ENCODE measurements around the gene ASTE1.

ASTE1 gene

GRCh38 chr3:131008326-131008725 is 18.3 kb downstream of the ASTE1 start:
- Histone ChIP-seq H3K9me3 (ENCODE audit: control extremely low read depth in 1 of 5, control insufficient read depth in 4 of 5, insufficient read depth in 2 of 5, low read depth in 1 of 5, low read length in 4 of 5) (no peaks in the 10 kb centered on the region), H3K27ac (ENCODE audit: insufficient read depth in 1 of 2, low read depth in 1 of 2, low read length in 2 of 2, poor library complexity in 1 of 2, severe bottlenecking in 2 of 2) (no peak overlapping the region), H3K4me3 (ENCODE audit: control insufficient read depth in 1 of 7, extremely low read depth in 1 of 7, insufficient read depth in 4 of 7, low read depth in 2 of 7, low read length in 6 of 7) (no peak overlapping the region), H3K36me3 (ENCODE audit: control insufficient read depth in 4 of 4, insufficient read depth in 4 of 4, low read length in 3 of 4) (peaks cover 30 to 75% (median 48%) of the 10 kb centered on the region in 4 experiments), H3K27me3 (replicated peaks in 2 of 5; ENCODE audit: control insufficient read depth in 4 of 5, insufficient read depth in 5 of 5, low read length in 4 of 5) (no peaks in the 10 kb centered on the region), H3K4me1 (ENCODE audit: control extremely low read depth in 1 of 4, control insufficient read depth in 4 of 4, insufficient read depth in 4 of 4, low read length in 3 of 4) (no peaks in the 10 kb centered on the region)
- WGBS (ENCODE audit: insufficient coverage): no CpG with 5 or more reads among the region's 1 CpG
- ChIA-PET CTCF (interaction anchor here (1.8 kb wide), 1 partner anchor 11 kb away, joined by 9 read pairs; no protein-coding TSS in a partner anchor), POLR2A (no interaction called here)
- DNase-seq: no peak

- no CpG with 5 or more reads among the region's 2 CpGs for WGBS (ENCODE audit: insufficient coverage)
- POLR2A ChIA-PET: no interaction called here
- no peak overlapping the region for H3K27ac ChIP-seq (ENCODE audit: insufficient read depth in 1 of 2, low read depth in 1 of 2, low read length in 2 of 2, poor library complexity in 1 of 2, severe bottlenecking in 2 of 2)
Measured at GRCh38 chr3:131007782-131008181, 18.8 kb downstream of the ASTE1 start.

GRCh38 chr3:131007256-131007655 is 19.4 kb downstream of the ASTE1 start:
- 90% methylated on average over 2 of the region's 2 CpGs for WGBS (ENCODE audit: insufficient coverage)
- H3K27me3 ChIP-seq (replicated peaks in 2 of 5; ENCODE audit: control insufficient read depth in 4 of 5, insufficient read depth in 5 of 5, low read length in 4 of 5): no peaks in the 10 kb centered on the region
- H3K4me1 ChIP-seq (ENCODE audit: control extremely low read depth in 1 of 4, control insufficient read depth in 4 of 4, insufficient read depth in 4 of 4, low read length in 3 of 4): no peaks in the 10 kb centered on the region
- H3K4me3 ChIP-seq (ENCODE audit: control insufficient read depth in 1 of 7, extremely low read depth in 1 of 7, insufficient read depth in 4 of 7, low read depth in 2 of 7, low read length in 6 of 7): no peak overlapping the region
- no peak overlapping the region for H3K27ac ChIP-seq (ENCODE audit: insufficient read depth in 1 of 2, low read depth in 1 of 2, low read length in 2 of 2, poor library complexity in 1 of 2, severe bottlenecking in 2 of 2)
- no peaks in the 10 kb centered on the region for H3K9me3 ChIP-seq (ENCODE audit: control extremely low read depth in 1 of 5, control insufficient read depth in 4 of 5, insufficient read depth in 2 of 5, low read depth in 1 of 5, low read length in 4 of 5)
- H3K36me3 ChIP-seq (ENCODE audit: control insufficient read depth in 4 of 4, insufficient read depth in 4 of 4, low read length in 3 of 4): peaks cover 29 to 70% (median 52%) of the 10 kb centered on the region in 4 experiments
- ChIA-PET POLR2A (no interaction called here), CTCF (interaction anchor here (1.7 kb wide), 1 partner anchor 12 kb away, joined by 6 read pairs; no protein-coding TSS in a partner anchor)
- DNase-seq: no peak

More at GRCh38 chr3:131007782-131008181, 18.8 kb downstream of the ASTE1 start:
- CTCF ChIA-PET: no interaction called here
- H3K27me3 ChIP-seq (replicated peaks in 2 of 5; ENCODE audit: control insufficient read depth in 4 of 5, insufficient read depth in 5 of 5, low read length in 4 of 5): no peaks in the 10 kb centered on the region
- DNase-seq: no peak
- no peaks in the 10 kb centered on the region for H3K4me1 ChIP-seq (ENCODE audit: control extremely low read depth in 1 of 4, control insufficient read depth in 4 of 4, insufficient read depth in 4 of 4, low read length in 3 of 4)
- H3K4me3 ChIP-seq (ENCODE audit: control insufficient read depth in 1 of 7, extremely low read depth in 1 of 7, insufficient read depth in 4 of 7, low read depth in 2 of 7, low read length in 6 of 7): no peak overlapping the region
- peaks cover 27 to 73% (median 49%) of the 10 kb centered on the region in 4 experiments for H3K36me3 ChIP-seq (ENCODE audit: control insufficient read depth in 4 of 4, insufficient read depth in 4 of 4, low read length in 3 of 4)
- no peaks in the 10 kb centered on the region for H3K9me3 ChIP-seq (ENCODE audit: control extremely low read depth in 1 of 5, control insufficient read depth in 4 of 5, insufficient read depth in 2 of 5, low read depth in 1 of 5, low read length in 4 of 5)

- DNase-seq: no peak
- Histone ChIP-seq H3K4me1 (ENCODE audit: control extremely low read depth in 1 of 4, control insufficient read depth in 4 of 4, insufficient read depth in 4 of 4, low read length in 3 of 4) (no peaks in the 10 kb centered on the region), H3K27me3 (replicated peaks in 2 of 5; ENCODE audit: control insufficient read depth in 4 of 5, insufficient read depth in 5 of 5, low read length in 4 of 5) (no peaks in the 10 kb centered on the region), H3K36me3 (ENCODE audit: control insufficient read depth in 4 of 4, insufficient read depth in 4 of 4, low read length in 3 of 4) (peaks cover 35 to 69% (median 46%) of the 10 kb centered on the region in 4 experiments), H3K27ac (ENCODE audit: insufficient read depth in 1 of 2, low read depth in 1 of 2, low read length in 2 of 2, poor library complexity in 1 of 2, severe bottlenecking in 2 of 2) (no peak overlapping the region), H3K4me3 (ENCODE audit: control insufficient read depth in 1 of 7, extremely low read depth in 1 of 7, insufficient read depth in 4 of 7, low read depth in 2 of 7, low read length in 6 of 7) (no peak overlapping the region), H3K9me3 (ENCODE audit: control extremely low read depth in 1 of 5, control insufficient read depth in 4 of 5, insufficient read depth in 2 of 5, low read depth in 1 of 5, low read length in 4 of 5) (no peaks in the 10 kb centered on the region)
- ChIA-PET POLR2A (interaction anchor here (1.2 kb wide), 1 partner anchor 9 kb away, joined by 3 read pairs; no protein-coding TSS in a partner anchor), CTCF (interaction anchor here (0.9 to 1.3 kb wide), 2 partner anchors 15 to 30 kb away, joined by 3 to 6 read pairs; no protein-coding TSS in a partner anchor)
- WGBS (ENCODE audit: insufficient coverage): 100% methylated on average over 1 of the region's 1 CpG
Measured at GRCh38 chr3:131004603-131005002, 22.0 kb downstream of the ASTE1 start.

- no peaks in the 10 kb centered on the region for H3K4me1 ChIP-seq (ENCODE audit: control extremely low read depth in 1 of 4, control insufficient read depth in 4 of 4, insufficient read depth in 4 of 4, low read length in 3 of 4)
- no peak overlapping the region for H3K4me3 ChIP-seq (ENCODE audit: control insufficient read depth in 1 of 7, extremely low read depth in 1 of 7, insufficient read depth in 4 of 7, low read depth in 2 of 7, low read length in 6 of 7)
- ChIA-PET CTCF (no interaction called here), POLR2A (no interaction called here)
- no CpG with 5 or more reads among the region's 1 CpG for WGBS (ENCODE audit: insufficient coverage)
- no peak for DNase-seq
- H3K27ac ChIP-seq (ENCODE audit: insufficient read depth in 1 of 2, low read depth in 1 of 2, low read length in 2 of 2, poor library complexity in 1 of 2, severe bottlenecking in 2 of 2): no peak overlapping the region
- H3K36me3 ChIP-seq (ENCODE audit: control insufficient read depth in 4 of 4, insufficient read depth in 4 of 4, low read length in 3 of 4): peaks cover 24 to 70% (median 44%) of the 10 kb centered on the region in 4 experiments
- no peaks in the 10 kb centered on the region for H3K27me3 ChIP-seq (replicated peaks in 2 of 5; ENCODE audit: control insufficient read depth in 4 of 5, insufficient read depth in 5 of 5, low read length in 4 of 5)
- no peaks in the 10 kb centered on the region for H3K9me3 ChIP-seq (ENCODE audit: control extremely low read depth in 1 of 5, control insufficient read depth in 4 of 5, insufficient read depth in 2 of 5, low read depth in 1 of 5, low read length in 4 of 5)
Measured at GRCh38 chr3:131001071-131001470, 25.6 kb downstream of the ASTE1 start.

GRCh38 chr3:130997289-130997688 is 29.3 kb downstream of the ASTE1 start:
- Histone ChIP-seq H3K27ac (ENCODE audit: insufficient read depth in 1 of 2, low read depth in 1 of 2, low read length in 2 of 2, poor library complexity in 1 of 2, severe bottlenecking in 2 of 2) (no peak overlapping the region), H3K4me1 (ENCODE audit: control extremely low read depth in 1 of 4, control insufficient read depth in 4 of 4, insufficient read depth in 4 of 4, low read length in 3 of 4) (no peaks in the 10 kb centered on the region), H3K9me3 (ENCODE audit: control extremely low read depth in 1 of 5, control insufficient read depth in 4 of 5, insufficient read depth in 2 of 5, low read depth in 1 of 5, low read length in 4 of 5) (no peaks in the 10 kb centered on the region), H3K4me3 (ENCODE audit: control insufficient read depth in 1 of 7, extremely low read depth in 1 of 7, insufficient read depth in 4 of 7, low read depth in 2 of 7, low read length in 6 of 7) (no peak overlapping the region), H3K36me3 (ENCODE audit: control insufficient read depth in 4 of 4, insufficient read depth in 4 of 4, low read length in 3 of 4) (peaks cover 24 to 69% (median 39%) of the 10 kb centered on the region in 4 experiments), H3K27me3 (replicated peaks in 2 of 5; ENCODE audit: control insufficient read depth in 4 of 5, insufficient read depth in 5 of 5, low read length in 4 of 5) (no peaks in the 10 kb centered on the region)
- DNase-seq: peak in 1 of 3 donors; percentile 9
- POLR2A ChIA-PET: interaction anchor here (0.7 kb wide), 1 partner anchor 20 kb away, joined by 3 read pairs; no protein-coding TSS in a partner anchor
- WGBS (ENCODE audit: insufficient coverage): 96% methylated on average over 4 of the region's 7 CpGs
- CTCF ChIA-PET: no interaction called here

- 83% methylated on average over 1 of the region's 3 CpGs for WGBS (ENCODE audit: insufficient coverage)
- POLR2A ChIA-PET: no interaction called here
- Histone ChIP-seq H3K4me3 (ENCODE audit: control insufficient read depth in 1 of 7, extremely low read depth in 1 of 7, insufficient read depth in 4 of 7, low read depth in 2 of 7, low read length in 6 of 7) (no peak overlapping the region), H3K9me3 (ENCODE audit: control extremely low read depth in 1 of 5, control insufficient read depth in 4 of 5, insufficient read depth in 2 of 5, low read depth in 1 of 5, low read length in 4 of 5) (no peaks in the 10 kb centered on the region), H3K4me1 (ENCODE audit: control extremely low read depth in 1 of 4, control insufficient read depth in 4 of 4, insufficient read depth in 4 of 4, low read length in 3 of 4) (no peaks in the 10 kb centered on the region), H3K27ac (ENCODE audit: insufficient read depth in 1 of 2, low read depth in 1 of 2, low read length in 2 of 2, poor library complexity in 1 of 2, severe bottlenecking in 2 of 2) (no peak overlapping the region), H3K36me3 (ENCODE audit: control insufficient read depth in 4 of 4, insufficient read depth in 4 of 4, low read length in 3 of 4) (peaks cover 12 to 54% (median 35%) of the 10 kb centered on the region in 4 experiments), H3K27me3 (replicated peaks in 2 of 5; ENCODE audit: control insufficient read depth in 4 of 5, insufficient read depth in 5 of 5, low read length in 4 of 5) (no peaks in the 10 kb centered on the region)
- CTCF ChIA-PET: interaction anchor here (0.7 kb wide), 1 partner anchor 10 kb away, joined by 3 read pairs; no protein-coding TSS in a partner anchor
- no peak for DNase-seq
Measured at GRCh38 chr3:130992344-130992743, 34.3 kb downstream of the ASTE1 start.
